Left hindlimb (tissue), 1 donor: ENCODE measurements around the gene HBM.
"Not testable (repeated sequence)": the region's sequence is repeated elsewhere in the genome, so short reads cannot be mapped to it uniquely, and the experiment has no call there.

Source experiments
- DNase-seq: peaks from one replicate; pipeline ENCODE4 v3.0.0-alpha.2; 2018

HBM gene

DNA sequence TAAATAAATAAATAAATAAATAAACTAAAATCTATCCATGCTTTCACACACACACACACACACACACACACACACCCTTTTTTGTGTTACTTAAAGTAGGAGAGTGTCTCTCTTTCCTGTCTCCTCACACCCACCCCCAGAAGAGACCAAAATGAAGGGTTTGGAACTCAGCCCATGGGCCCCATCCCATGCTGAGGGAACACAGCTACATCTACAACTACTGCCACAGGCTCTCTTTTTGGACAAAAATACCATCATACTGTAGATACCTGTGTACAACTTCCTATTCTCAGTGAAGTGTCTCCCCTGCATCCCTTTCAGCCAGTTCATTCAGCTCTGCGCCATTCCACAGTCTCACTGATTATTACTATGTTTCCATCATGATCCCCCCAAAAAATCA is 5.0 kb downstream of the HBM start:
- no peak for DNase-seq

DNA sequence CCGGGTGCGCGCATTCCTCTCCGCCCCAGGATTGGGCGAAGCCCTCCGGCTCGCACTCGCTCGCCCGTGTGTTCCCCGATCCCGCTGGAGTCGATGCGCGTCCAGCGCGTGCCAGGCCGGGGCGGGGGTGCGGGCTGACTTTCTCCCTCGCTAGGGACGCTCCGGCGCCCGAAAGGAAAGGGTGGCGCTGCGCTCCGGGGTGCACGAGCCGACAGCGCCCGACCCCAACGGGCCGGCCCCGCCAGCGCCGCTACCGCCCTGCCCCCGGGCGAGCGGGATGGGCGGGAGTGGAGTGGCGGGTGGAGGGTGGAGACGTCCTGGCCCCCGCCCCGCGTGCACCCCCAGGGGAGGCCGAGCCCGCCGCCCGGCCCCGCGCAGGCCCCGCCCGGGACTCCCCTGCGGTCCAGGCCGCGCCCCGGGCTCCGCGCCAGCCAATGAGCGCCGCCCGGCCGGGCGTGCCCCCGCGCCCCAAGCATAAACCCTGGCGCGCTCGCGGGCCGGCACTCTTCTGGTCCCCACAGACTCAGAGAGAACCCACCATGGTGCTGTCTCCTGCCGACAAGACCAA is 6.7 kb downstream of the HBM start, which contains the start of gene HBA2:
Gene HBA2 (plus strand): TSS at position 503 of the 568 bp plus-strand sequence. CDS start 37 bp downstream, at position 540.
- not testable (repeated sequence) for DNase-seq

DNA sequence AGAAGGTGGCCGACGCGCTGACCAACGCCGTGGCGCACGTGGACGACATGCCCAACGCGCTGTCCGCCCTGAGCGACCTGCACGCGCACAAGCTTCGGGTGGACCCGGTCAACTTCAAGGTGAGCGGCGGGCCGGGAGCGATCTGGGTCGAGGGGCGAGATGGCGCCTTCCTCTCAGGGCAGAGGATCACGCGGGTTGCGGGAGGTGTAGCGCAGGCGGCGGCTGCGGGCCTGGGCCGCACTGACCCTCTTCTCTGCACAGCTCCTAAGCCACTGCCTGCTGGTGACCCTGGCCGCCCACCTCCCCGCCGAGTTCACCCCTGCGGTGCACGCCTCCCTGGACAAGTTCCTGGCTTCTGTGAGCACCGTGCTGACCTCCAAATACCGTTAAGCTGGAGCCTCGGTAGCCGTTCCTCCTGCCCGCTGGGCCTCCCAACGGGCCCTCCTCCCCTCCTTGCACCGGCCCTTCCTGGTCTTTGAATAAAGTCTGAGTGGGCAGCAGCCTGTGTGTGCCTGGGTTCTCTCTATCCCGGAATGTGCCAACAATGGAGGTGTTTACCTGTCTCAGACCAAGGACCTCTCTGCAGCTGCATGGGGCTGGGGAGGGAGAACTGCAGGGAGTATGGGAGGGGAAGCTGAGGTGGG is 7.6 kb downstream of the HBM start:
- DNase-seq: not testable (repeated sequence)

DNA sequence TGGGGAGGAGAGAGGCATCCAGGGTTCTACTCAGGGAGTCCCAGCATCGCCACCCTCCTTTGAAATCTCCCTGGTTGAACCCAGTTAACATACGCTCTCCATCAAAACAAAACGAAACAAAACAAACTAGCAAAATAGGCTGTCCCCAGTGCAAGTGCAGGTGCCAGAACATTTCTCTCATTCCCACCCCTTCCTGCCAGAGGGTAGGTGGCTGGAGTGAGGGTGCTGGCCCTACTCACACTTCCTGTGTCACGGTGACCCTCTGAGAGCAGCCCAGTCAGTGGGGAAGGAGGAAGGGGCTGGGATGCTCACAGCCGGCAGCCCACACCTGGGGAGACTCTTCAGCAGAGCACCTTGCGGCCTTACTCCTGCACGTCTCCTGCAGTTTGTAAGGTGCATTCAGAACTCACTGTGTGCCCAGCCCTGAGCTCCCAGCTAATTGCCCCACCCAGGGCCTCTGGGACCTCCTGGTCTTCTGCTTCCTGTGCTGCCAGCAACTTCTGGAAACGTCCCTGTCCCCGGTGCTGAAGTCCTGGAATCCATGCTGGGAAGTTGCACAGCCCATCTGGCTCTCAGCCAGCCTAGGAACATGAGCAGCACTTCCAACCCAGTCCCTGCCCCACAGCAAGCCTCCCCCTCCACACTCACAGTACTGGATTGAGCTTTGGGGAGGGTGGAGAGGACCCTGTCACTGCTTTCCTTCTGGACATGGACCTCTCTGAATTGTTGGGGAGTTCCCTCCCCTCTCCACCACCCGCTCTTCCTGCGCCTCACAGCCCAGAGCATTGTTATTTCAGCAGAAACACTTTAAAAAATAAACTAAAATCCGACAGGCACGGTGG is 8.4 kb downstream of the HBM start:
- DNase-seq: peak; percentile 55

DNA sequence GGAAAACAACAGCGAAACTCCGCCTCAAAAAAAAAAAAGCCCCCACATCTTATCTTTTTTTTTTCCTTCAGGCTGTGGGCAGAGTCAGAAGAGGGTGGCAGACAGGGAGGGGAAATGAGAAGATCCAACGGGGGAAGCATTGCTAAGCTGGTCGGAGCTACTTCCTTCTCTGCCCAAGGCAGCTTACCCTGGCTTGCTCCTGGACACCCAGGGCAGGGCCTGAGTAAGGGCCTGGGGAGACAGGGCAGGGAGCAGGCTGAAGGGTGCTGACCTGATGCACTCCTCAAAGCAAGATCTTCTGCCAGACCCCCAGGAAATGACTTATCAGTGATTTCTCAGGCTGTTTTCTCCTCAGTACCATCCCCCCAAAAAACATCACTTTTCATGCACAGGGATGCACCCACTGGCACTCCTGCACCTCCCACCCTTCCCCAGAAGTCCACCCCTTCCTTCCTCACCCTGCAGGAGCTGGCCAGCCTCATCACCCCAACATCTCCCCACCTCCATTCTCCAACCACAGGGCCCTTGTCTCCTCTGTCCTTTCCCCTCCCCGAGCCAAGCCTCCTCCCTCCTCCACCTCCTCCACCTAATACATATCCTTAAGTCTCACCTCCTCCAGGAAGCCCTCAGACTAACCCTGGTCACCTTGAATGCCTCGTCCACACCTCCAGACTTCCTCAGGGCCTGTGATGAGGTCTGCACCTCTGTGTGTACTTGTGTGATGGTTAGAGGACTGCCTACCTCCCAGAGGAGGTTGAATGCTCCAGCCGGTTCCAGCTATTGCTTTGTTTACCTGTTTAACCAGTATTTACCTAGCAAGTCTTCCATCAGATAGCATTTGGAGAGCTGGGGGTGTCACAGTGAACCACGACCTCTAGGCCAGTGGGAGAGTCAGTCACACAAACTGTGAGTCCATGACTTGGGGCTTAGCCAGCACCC is 9.5 kb downstream of the HBM start:
- no peak for DNase-seq

DNA sequence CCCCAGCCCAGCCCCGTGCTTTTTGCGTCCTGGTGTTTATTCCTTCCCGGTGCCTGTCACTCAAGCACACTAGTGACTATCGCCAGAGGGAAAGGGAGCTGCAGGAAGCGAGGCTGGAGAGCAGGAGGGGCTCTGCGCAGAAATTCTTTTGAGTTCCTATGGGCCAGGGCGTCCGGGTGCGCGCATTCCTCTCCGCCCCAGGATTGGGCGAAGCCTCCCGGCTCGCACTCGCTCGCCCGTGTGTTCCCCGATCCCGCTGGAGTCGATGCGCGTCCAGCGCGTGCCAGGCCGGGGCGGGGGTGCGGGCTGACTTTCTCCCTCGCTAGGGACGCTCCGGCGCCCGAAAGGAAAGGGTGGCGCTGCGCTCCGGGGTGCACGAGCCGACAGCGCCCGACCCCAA is 10.2 kb downstream of the HBM start:
- DNase-seq: not testable (repeated sequence)

DNA sequence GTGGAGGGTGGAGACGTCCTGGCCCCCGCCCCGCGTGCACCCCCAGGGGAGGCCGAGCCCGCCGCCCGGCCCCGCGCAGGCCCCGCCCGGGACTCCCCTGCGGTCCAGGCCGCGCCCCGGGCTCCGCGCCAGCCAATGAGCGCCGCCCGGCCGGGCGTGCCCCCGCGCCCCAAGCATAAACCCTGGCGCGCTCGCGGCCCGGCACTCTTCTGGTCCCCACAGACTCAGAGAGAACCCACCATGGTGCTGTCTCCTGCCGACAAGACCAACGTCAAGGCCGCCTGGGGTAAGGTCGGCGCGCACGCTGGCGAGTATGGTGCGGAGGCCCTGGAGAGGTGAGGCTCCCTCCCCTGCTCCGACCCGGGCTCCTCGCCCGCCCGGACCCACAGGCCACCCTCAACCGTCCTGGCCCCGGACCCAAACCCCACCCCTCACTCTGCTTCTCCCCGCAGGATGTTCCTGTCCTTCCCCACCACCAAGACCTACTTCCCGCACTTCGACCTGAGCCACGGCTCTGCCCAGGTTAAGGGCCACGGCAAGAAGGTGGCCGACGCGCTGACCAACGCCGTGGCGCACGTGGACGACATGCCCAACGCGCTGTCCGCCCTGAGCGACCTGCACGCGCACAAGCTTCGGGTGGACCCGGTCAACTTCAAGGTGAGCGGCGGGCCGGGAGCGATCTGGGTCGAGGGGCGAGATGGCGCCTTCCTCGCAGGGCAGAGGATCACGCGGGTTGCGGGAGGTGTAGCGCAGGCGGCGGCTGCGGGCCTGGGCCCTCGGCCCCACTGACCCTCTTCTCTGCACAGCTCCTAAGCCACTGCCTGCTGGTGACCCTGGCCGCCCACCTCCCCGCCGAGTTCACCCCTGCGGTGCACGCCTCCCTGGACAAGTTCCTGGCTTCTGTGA is 11.0 kb downstream of the HBM start, which contains the start of gene HBA1:
Gene HBA1 (plus strand): TSS at position 204 of the 906 bp plus-strand sequence. CDS start 37 bp downstream, at position 241.
- not testable (repeated sequence) for DNase-seq

DNA sequence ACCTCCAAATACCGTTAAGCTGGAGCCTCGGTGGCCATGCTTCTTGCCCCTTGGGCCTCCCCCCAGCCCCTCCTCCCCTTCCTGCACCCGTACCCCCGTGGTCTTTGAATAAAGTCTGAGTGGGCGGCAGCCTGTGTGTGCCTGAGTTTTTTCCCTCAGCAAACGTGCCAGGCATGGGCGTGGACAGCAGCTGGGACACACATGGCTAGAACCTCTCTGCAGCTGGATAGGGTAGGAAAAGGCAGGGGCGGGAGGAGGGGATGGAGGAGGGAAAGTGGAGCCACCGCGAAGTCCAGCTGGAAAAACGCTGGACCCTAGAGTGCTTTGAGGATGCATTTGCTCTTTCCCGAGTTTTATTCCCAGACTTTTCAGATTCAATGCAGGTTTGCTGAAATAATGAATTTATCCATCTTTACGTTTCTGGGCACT is 11.6 kb downstream of the HBM start:
- DNase-seq: peak; percentile 55

DNA sequence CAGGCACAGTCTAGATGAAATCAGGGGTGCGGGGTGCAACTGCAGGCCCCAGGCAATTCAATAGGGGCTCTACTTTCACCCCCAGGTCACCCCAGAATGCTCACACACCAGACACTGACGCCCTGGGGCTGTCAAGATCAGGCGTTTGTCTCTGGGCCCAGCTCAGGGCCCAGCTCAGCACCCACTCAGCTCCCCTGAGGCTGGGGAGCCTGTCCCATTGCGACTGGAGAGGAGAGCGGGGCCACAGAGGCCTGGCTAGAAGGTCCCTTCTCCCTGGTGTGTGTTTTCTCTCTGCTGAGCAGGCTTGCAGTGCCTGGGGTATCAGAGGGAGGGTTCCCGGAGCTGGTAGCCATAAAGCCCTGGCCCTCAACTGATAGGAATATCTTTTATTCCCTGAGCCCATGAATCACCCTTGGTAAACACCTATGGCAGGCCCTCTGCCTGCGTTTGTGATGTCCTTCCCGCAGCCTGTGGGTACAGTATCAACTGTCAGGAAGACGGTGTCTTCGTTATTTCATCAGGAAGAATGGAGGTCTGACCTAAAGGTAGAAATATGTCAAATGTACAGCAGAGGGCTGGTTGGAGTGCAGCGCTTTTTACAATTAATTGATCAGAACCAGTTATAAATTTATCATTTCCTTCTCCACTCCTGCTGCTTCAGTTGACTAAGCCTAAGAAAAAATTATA is 12.3 kb downstream of the HBM start:
- no peak for DNase-seq

DNA sequence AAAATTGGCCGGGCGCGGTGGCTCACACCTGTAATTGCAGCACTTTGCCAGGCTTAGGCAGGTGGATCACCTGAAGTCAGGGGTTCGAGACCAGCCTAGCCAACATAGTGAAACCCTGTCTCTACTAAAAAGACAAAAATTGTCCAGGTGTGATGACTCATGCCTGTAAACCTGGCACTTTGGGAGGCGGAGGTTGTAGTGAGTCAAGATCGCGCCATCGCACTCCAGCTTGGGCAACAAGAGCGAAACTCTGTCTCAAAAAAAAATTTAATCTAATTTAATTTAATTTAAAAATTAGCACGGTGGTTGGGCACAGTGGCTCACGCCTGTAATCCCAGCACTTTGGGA is 12.9 kb downstream of the HBM start:
- DNase-seq: no peak

DNA sequence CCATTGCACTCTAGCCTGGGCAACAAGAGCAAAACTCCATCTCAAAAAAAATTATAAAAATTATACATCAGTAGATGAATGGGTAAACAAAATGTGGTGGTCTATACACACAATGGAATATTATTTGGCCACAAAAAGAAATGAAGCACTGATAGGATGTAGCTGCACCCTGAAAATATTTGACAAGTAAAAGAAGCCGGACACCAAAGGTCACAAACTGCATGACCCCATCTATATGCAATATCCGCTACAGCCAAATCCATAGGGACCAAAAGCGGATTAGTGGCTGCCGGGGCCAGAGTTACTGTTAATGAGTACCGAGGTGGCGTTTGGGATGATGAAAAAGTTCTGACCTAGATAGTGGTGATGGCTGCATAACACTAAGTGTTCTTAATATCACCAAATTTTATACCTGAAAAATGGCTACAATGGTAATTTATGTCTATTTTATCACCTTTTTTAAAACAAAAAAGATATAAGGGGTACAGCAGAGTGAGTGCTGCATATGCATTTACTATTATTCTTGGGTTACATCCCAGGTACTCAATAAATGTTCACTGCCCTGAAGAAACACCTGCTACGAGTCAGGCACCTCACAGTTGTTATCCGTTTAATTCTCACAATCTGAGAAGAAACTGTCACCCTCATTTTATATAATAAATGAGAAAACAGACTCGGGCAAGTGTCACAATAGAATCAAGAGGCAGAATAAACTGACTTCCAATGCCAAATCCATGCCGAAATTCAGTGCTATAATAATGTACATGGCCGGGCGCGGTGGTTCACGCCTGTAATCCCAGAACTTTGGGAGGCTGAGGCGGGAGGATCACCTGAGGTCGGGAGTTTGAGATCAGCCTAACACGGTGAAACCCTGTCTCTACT is 13.7 kb downstream of the HBM start:
- no peak for DNase-seq

DNA sequence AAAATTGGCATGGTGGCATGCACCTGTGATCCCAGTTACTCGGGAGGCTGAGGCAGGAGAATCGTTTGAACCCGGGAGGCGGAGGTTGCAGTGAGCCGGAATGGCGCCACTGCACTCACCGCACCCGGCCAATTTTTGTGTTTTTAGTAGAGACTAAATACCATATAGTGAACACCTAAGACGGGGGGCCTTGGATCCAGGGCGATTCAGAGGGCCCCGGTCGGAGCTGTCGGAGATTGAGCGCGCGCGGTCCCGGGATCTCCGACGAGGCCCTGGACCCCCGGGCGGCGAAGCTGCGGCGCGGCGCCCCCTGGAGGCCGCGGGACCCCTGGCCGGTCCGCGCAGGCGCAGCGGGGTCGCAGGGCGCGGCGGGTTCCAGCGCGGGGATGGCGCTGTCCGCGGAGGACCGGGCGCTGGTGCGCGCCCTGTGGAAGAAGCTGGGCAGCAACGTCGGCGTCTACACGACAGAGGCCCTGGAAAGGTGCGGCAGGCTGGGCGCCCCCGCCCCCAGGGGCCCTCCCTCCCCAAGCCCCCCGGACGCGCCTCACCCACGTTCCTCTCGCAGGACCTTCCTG is 14.4 kb downstream of the HBM start, which contains the start of gene HBQ1:
Gene HBQ1 (plus strand): TSS at position 359 of the 575 bp plus-strand sequence. CDS start 28 bp downstream, at position 387.
- no peak for DNase-seq

DNA sequence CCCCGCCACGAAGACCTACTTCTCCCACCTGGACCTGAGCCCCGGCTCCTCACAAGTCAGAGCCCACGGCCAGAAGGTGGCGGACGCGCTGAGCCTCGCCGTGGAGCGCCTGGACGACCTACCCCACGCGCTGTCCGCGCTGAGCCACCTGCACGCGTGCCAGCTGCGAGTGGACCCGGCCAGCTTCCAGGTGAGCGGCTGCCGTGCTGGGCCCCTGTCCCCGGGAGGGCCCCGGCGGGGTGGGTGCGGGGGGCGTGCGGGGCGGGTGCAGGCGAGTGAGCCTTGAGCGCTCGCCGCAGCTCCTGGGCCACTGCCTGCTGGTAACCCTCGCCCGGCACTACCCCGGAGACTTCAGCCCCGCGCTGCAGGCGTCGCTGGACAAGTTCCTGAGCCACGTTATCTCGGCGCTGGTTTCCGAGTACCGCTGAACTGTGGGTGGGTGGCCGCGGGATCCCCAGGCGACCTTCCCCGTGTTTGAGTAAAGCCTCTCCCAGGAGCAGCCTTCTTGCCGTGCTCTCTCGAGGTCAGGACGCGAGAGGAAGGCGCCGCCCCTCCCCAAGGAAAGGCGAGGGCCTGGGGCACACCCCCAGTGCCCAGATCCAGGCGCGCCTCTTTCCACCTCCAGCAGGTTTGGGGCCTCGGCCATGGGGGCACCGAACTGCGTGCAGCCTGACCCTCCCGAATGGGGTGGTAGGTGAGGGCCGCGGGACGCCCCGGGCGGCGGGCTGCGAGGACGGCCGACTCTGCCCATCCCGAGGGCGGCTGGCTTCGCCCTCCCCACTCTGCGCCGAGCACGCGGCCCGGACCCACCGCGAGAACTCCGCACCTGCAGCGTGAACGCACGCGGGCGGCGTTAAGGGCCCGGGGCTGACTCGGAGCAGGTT is 15.1 kb downstream of the HBM start:
- no peak for DNase-seq

DNA sequence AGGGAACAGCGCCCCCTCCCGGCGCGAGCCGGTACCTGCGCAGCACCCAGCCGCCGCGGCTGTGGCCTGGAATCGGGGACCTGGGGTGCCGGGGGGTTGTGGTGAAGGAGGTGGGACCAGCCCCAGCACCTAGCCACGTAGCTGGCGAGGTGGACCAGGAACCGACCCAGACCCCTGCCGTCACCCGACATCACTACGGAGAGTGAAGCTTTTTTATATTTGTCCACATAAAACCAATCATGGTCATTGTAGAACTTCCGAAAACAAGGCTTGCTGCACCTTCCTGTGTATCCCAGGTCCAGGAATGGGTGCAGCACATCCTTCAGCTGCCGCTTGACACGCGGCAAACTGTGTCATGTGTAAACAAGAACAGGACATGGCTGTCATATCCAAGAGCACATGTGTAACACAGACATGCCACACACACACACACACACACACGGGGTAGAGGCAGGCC is 15.8 kb downstream of the HBM start:
- peak; percentile 78 for DNase-seq

DNA sequence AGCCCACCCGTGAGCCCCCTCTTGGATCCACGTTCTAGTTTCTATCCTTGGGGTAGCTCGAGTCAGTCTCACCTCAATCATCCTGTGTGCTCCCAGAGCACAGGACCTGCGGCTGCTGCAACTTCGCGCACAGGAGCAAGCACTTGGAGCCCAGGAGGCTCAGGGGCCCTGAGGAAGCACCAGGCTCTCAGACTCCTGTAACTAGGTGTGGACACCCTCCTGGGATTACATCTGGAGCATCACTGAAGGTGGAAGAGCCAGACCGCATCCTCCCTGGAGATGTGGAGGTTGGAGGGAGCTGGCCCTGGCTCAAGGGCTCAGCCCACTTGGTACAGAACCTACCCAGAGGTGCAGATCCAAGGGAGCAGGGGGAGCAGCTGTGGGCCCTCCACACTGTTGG is 17.2 kb downstream of the HBM start:
- no peak for DNase-seq

DNA sequence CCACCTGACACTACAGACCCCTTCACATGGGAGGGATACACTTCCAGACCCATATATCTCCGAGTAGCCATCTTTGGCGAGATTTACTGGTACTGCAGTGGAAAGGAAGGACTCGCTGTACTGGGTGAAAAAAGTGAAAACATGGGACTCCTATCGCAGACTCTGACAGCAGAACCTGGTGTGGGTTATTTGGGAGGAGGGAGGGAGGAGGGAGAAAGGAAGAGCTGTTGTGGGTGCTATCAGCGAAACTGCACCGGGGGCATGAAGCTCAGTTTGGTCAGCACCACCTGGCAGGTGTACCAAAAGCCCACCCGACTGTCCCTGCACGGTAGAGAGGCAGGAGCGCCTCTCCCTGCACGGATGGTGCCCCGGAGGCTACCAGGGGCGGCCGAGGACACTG is 19.4 kb downstream of the HBM start:
- no peak for DNase-seq

DNA sequence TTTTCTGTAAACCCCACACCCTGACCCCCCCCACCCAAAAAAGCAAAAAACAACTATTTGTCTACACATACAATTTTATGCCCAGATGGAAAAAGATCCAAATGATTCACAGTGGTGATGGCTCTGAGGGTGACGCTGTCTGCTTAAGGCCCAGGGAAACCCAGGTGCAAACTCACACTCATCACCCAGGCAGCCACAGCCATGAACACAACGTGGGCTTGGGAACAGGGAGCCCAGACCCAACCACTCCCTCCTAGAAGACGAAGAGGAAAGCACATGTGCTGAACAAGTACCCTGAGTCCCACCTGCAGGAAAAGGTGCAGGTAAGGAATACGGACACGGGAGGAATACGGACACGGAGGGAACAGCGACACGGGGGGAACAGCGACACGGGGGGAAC is 19.9 kb downstream of the HBM start:
- DNase-seq: no peak

DNA sequence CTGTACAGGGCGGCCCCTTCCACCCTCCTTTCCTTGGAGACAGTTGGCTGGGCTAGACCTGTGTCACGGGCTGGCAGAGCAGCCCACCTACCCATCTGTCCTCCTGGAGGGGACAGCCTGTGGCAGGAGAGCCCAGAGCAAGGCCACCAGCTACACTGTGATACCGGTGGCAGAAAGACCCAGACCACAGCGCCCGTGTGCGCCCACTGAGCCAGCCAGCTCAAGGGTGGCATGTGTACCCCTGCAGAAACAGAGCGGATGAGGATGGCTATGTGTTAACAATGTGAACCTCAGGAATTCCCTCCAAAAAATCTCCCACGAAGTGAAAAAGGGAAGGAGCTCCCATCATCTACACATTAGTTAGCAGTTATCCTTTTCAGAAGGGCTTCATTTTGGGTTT is 21.6 kb downstream of the HBM start:
- no peak for DNase-seq
